Tibial nerve (tissue), 4 donors: ENCODE data around the gene GPC4.

ENCODE experiments used
- CTCF ChIP-seq, 5 experiments: fragments of 200-600 bp in 3 of 5; fragments of 450-650 bp in 2 of 5; sonication (generic) in 3 of 5; IDR thresholded peaks; one replicate each; pipeline ENCODE4 v1.5.1; 2016 to 2019; ENCODE audit warnings: antibody characterized with exemption in 5 of 5, mild to moderate bottlenecking in 3 of 5, moderate library complexity in 2 of 5
- EP300 ChIP-seq, 2 donors: sonication (generic); formaldehyde crosslinking; IDR thresholded peaks; one replicate each; pipeline ENCODE4 v1.6.1; 2017; ENCODE audit warnings: antibody characterized with exemption in 2 of 2, mild to moderate bottlenecking in 1 of 2
- POLR2A ChIP-seq, 2 donors: fragments of 450-650 bp; IDR thresholded peaks; one replicate each; pipeline ENCODE4 v1.6.1; 2017; ENCODE audit warnings: antibody characterized with exemption in 2 of 2, mild to moderate bottlenecking in 2 of 2, moderate library complexity in 2 of 2

GRCh38 chrX:133399411-133399810 is 15.9 kb downstream of the GPC4 start:
- TF ChIP-seq CTCF (IDR thresholded peaks at IDR 0.05) (no peak), POLR2A (IDR thresholded peaks at IDR 0.05) (no peak), EP300 (IDR thresholded peaks at IDR 0.05) (no peak)
